GM20000 (cell line): Measurements from ENCODE around the gene SCN4A.

Experiments
- DNase-seq: peaks from one replicate; pipeline ENCODE4 v3.0.0; 2012; ENCODE audit warnings: low spot score
- TF ChIP-seq, protein P1 (sequence below): IDR thresholded peaks from 2 replicates; pipeline ENCODE4 v1.5.1; 2012; ENCODE audit warnings: mild to moderate bottlenecking, control low read depth; ENCODE audit errors: extremely low read depth, missing control alignments

The SCN4A gene

GRCh38 chr17:63976702-63977101 lies 4.0 kb upstream of the SCN4A start:
- TF ChIP-seq, protein P1, sequence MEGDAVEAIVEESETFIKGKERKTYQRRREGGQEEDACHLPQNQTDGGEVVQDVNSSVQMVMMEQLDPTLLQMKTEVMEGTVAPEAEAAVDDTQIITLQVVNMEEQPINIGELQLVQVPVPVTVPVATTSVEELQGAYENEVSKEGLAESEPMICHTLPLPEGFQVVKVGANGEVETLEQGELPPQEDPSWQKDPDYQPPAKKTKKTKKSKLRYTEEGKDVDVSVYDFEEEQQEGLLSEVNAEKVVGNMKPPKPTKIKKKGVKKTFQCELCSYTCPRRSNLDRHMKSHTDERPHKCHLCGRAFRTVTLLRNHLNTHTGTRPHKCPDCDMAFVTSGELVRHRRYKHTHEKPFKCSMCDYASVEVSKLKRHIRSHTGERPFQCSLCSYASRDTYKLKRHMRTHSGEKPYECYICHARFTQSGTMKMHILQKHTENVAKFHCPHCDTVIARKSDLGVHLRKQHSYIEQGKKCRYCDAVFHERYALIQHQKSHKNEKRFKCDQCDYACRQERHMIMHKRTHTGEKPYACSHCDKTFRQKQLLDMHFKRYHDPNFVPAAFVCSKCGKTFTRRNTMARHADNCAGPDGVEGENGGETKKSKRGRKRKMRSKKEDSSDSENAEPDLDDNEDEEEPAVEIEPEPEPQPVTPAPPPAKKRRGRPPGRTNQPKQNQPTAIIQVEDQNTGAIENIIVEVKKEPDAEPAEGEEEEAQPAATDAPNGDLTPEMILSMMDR, result no peak
- no peak for DNase-seq

- no peak for DNase-seq
- TF ChIP-seq, protein P1, result no peak
Observed at GRCh38 chr17:63975541-63976092, 2.9 kb upstream of the SCN4A start.

GRCh38 chr17:63974594-63975192 lies 2.0 kb upstream of the SCN4A start:
- TF ChIP-seq, protein P1, result no peak
- no peak for DNase-seq

GRCh38 chr17:63973930-63974593 lies 1.3 kb upstream of the SCN4A start:
- TF ChIP-seq, protein P1, result no peak
- DNase-seq, result no peak

- DNase-seq, result no peak
- TF ChIP-seq, protein P1, result no peak
Observed at GRCh38 chr17:63973247-63973646, 529 bp upstream of the SCN4A start.

- no peak for DNase-seq
- TF ChIP-seq, protein P1, result no peak
Observed at GRCh38 chr17:63969278-63969677, 3.4 kb downstream of the SCN4A start.

GRCh38 chr17:63967953-63968352 lies 4.8 kb downstream of the SCN4A start:
- TF ChIP-seq, protein P1, result no peak
- DNase-seq, result no peak
